Measurements from ENCODE around the gene ELF2. TPM values are rescaled to one million over a fixed set of nuclear protein-coding genes. Genes with fewer than 3 reads are reported as not detected.

Gene ELF2
- total RNA-seq, 1 donor from 2014 or later, result 25.1 TPM

DNA sequence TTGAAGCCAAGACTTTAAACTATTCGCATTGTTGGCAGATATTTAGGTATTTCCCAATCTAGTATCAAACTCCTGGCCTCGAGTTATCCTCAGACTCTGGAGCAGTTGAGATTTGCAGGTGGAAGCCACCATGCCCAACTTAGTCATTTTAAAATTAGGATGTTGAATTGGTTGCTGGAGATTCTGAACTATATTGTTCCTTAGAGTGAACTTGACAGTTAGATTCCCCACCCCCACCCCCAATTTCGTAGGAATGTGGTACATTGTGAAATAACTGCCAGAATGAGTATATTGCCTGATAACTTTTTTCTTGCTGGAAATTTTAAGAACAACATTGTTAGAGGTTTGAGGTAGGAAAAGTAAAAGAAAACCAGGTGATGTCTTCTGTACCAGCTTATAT, 159.2 kb downstream of the ELF2 start:
- Mint-ChIP-seq H3K36me3 (ENCODE audit: low read depth, unreplicated experiment) (peaks cover 3% of the 10 kb centered on the region), H3K4me1 (ENCODE audit: low read depth, unreplicated experiment) (peaks cover 33% of the 10 kb centered on the region), H3K9me3 (ENCODE audit: unreplicated experiment) (no peaks in the 10 kb centered on the region), H3K27me3 (ENCODE audit: low read depth, unreplicated experiment) (no peaks in the 10 kb centered on the region), H3K27ac (ENCODE audit: unreplicated experiment) (peak overlapping the region; percentile 4), H3K4me3 (ENCODE audit: unreplicated experiment) (peak overlapping the region; percentile 95)
- peaks cover 3% of the 10 kb centered on the region for H3K36me3 ChIP-seq (ENCODE audit: insufficient read depth, low read length)
- H3K79me2 ChIP-seq (ENCODE audit: insufficient read depth, low read length), result peaks cover 72% of the 10 kb centered on the region
- FAIRE-seq (no peak), DNase-seq (ENCODE audit: low read depth) (no peak)
- peak overlapping the region; percentile 0 for H3K27ac ChIP-seq (ENCODE audit: low read depth, low read length)
- H3K4me2 ChIP-seq (ENCODE audit: low read length), result peak overlapping the region; percentile 90
- no peak for TF ChIP-seq CTCF (IDR thresholded peaks at IDR 0.05; ENCODE audit: insufficient read depth, low read depth, low read length)
- TF ChIP-seq EZH2 (IDR thresholded peaks at IDR 0.05; ENCODE audit: insufficient read depth, low read length), result no peak
- peak overlapping the region; percentile 60 for H3K9ac ChIP-seq (ENCODE audit: low read length)
- peaks cover 62% of the 10 kb centered on the region for H4K20me1 ChIP-seq (ENCODE audit: insufficient read depth, low read length)
- no peaks in the 10 kb centered on the region for H3K9me3 ChIP-seq (ENCODE audit: insufficient read depth, low read depth, low read length)
- peaks cover 40% of the 10 kb centered on the region for H3K4me1 ChIP-seq (ENCODE audit: insufficient read depth, low read length)
- no peak overlapping the region for H2AFZ ChIP-seq (ENCODE audit: low read depth, low read length)
- H3K4me3 ChIP-seq (ENCODE audit: insufficient read depth, low read depth, low read length), result peak overlapping the region; percentile 50
- H3K27me3 ChIP-seq (ENCODE audit: insufficient read depth, low read length), result no peaks in the 10 kb centered on the region

- DNase-seq (ENCODE audit: low read depth), result no peak
- Mint-ChIP-seq H3K36me3 (ENCODE audit: low read depth, unreplicated experiment) (no peaks in the 10 kb centered on the region), H3K4me3 (ENCODE audit: unreplicated experiment) (peak overlapping the region; percentile 95), H3K27me3 (ENCODE audit: low read depth, unreplicated experiment) (no peaks in the 10 kb centered on the region), H3K27ac (ENCODE audit: unreplicated experiment) (peak overlapping the region; percentile 96), H3K4me1 (ENCODE audit: low read depth, unreplicated experiment) (peaks cover 27% of the 10 kb centered on the region), H3K9me3 (ENCODE audit: unreplicated experiment) (no peaks in the 10 kb centered on the region)
- H3K4me3 ChIP-seq (ENCODE audit: insufficient read depth, low read depth, low read length), result peak overlapping the region; percentile 86
- peaks cover 54% of the 10 kb centered on the region for H3K79me2 ChIP-seq (ENCODE audit: insufficient read depth, low read length)
- H2AFZ ChIP-seq (ENCODE audit: low read depth, low read length), result no peak overlapping the region
- H3K9me3 ChIP-seq (ENCODE audit: insufficient read depth, low read depth, low read length), result no peaks in the 10 kb centered on the region
- no peak for TF ChIP-seq EZH2 (IDR thresholded peaks at IDR 0.05; ENCODE audit: insufficient read depth, low read length)
- TF ChIP-seq CTCF (IDR thresholded peaks at IDR 0.05; ENCODE audit: insufficient read depth, low read depth, low read length), result no peak
- H3K4me2 ChIP-seq (ENCODE audit: low read length), result peak overlapping the region; percentile 90
- H4K20me1 ChIP-seq (ENCODE audit: insufficient read depth, low read length), result peaks cover 43% of the 10 kb centered on the region
- H3K27ac ChIP-seq (ENCODE audit: low read depth, low read length), result peak overlapping the region; percentile 100
- H3K36me3 ChIP-seq (ENCODE audit: insufficient read depth, low read length), result peaks cover 3% of the 10 kb centered on the region
- peak overlapping the region; percentile 95 for H3K9ac ChIP-seq (ENCODE audit: low read length)
- no peaks in the 10 kb centered on the region for H3K27me3 ChIP-seq (ENCODE audit: insufficient read depth, low read length)
- peaks cover 40% of the 10 kb centered on the region for H3K4me1 ChIP-seq (ENCODE audit: insufficient read depth, low read length)
- FAIRE-seq, result no peak
Measured at GRCh38 chr4:139015948-139016471, 161.0 kb downstream of the ELF2 start.

DNA sequence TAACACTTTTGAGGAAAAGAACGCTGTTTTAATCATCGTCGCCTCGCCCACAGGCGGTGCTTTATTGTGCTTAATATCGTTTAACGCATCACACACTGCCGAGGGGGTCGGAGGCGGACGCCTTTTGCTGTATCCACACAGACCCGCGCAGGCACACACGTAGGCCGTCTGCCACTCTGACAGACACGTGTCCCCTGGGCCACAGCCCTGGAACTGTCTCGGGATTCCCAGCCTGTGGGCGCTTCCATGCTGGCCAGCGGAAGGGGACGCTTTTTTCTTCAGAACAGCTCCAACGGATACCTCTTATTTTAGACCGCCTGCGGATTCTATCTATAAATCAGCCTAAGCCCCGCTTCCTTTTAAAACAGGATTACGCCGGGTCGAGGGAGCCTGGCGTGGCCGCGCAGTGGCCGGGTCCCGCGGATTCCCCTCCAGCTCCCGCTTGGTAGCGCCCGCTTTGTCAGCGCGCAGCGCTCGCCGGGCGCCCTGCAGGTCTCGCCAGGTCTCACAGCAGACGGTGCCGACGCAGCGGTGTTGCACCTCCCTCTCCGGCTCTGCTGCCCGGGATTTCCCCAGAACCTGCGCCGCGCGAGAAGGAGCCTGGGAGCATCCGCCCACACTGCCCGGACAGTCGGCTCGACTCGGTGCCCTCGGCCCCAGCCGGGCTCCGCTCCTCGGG, 161.6 kb downstream of the ELF2 start, which contains the start of gene NOCT:
NOCT (plus strand) TSS at position 513 of the 679 bp plus-strand sequence. CDS start 201 bp downstream, outside the sequence.
- Histone ChIP-seq H3K9ac (ENCODE audit: low read length) (peak within 1 kb of the TSS; percentile 95), H3K27ac (ENCODE audit: low read depth, low read length) (peak within 1 kb of the TSS; percentile 100), H3K27me3 (ENCODE audit: insufficient read depth, low read length) (no peaks in the 10 kb centered on the region), H2AFZ (ENCODE audit: low read depth, low read length) (peak within 1 kb of the TSS; percentile 50), H3K4me3 (ENCODE audit: insufficient read depth, low read depth, low read length) (peak within 1 kb of the TSS; percentile 86), H3K9me3 (ENCODE audit: insufficient read depth, low read depth, low read length) (no peaks in the 10 kb centered on the region), H3K4me2 (ENCODE audit: low read length) (peak within 1 kb of the TSS; percentile 90), H3K36me3 (ENCODE audit: insufficient read depth, low read length) (peaks cover 2% of the 10 kb centered on the region), H3K79me2 (ENCODE audit: insufficient read depth, low read length) (peaks cover 48% of the 10 kb centered on the region), H4K20me1 (ENCODE audit: insufficient read depth, low read length) (peaks cover 37% of the 10 kb centered on the region), H3K4me1 (ENCODE audit: insufficient read depth, low read length) (peaks cover 40% of the 10 kb centered on the region)
- no peaks in the 10 kb centered on the region for H3K36me3 Mint-ChIP-seq (ENCODE audit: low read depth, unreplicated experiment)
- H3K4me3 Mint-ChIP-seq (ENCODE audit: unreplicated experiment), result peak within 1 kb of the TSS; percentile 95
- TF ChIP-seq CTCF (IDR thresholded peaks at IDR 0.05; ENCODE audit: insufficient read depth, low read depth, low read length) (no peak), EZH2 (IDR thresholded peaks at IDR 0.05; ENCODE audit: insufficient read depth, low read length) (no peak)
- H3K9me3 Mint-ChIP-seq (ENCODE audit: unreplicated experiment), result no peaks in the 10 kb centered on the region
- peak; percentile 86 for DNase-seq (ENCODE audit: low read depth)
- no peak for FAIRE-seq
- peak within 1 kb of the TSS; percentile 100 for H3K27ac Mint-ChIP-seq (ENCODE audit: unreplicated experiment)
- no peaks in the 10 kb centered on the region for H3K27me3 Mint-ChIP-seq (ENCODE audit: low read depth, unreplicated experiment)
- H3K4me1 Mint-ChIP-seq (ENCODE audit: low read depth, unreplicated experiment), result peaks cover 25% of the 10 kb centered on the region
